GM12878 (cell line): Measurements from ENCODE around the gene NFASC. TPM values are rescaled to one million over a fixed set of nuclear protein-coding genes. Genes with fewer than 3 reads are reported as not detected.

Experiments used
- BCL11A ChIP-seq: IDR thresholded peaks from 2 replicates; pipeline ENCODE4 v1.6.1; 2011; ENCODE audit warnings: low read depth, low read length
- CTCF ChIP-seq, 3 experiments: IDR thresholded peaks in 2 of 3; conservative IDR thresholded peaks in 1 of 3; 2 replicates each; pipeline ENCODE4 v1.5.1; 2011; ENCODE audit warnings: low read depth in 3 of 3, low read length in 3 of 3, mild to moderate bottlenecking in 3 of 3, control low read depth in 2 of 3, moderate library complexity in 2 of 3, inconsistent platforms in 1 of 3, mixed read lengths in 1 of 3; ENCODE audit not compliant: control insufficient read depth in 2 of 3, insufficient read depth in 1 of 3; ENCODE audit errors: extremely low read depth in 1 of 3
- CUX1 ChIP-seq: IDR thresholded peaks from 2 replicates; pipeline ENCODE4 v1.6.1; 2012; ENCODE audit warnings: improper control_type of control experiment, low read depth, low read length; ENCODE audit not compliant: insufficient replicate concordance
- E2F8 ChIP-seq: fragments of 450-650 bp; IDR thresholded peaks from 2 replicates; pipeline ENCODE4 v1.6.1; 2018; ENCODE audit warnings: mild to moderate bottlenecking, low read depth, moderate library complexity; ENCODE audit not compliant: partially characterized antibody
- E4F1 ChIP-seq: fragments of 450-650 bp; IDR thresholded peaks from 2 replicates; pipeline ENCODE4 v1.6.1; 2018; ENCODE audit warnings: borderline replicate concordance, mild to moderate bottlenecking; ENCODE audit not compliant: partially characterized antibody
- NKRF ChIP-seq: fragments of 450-650 bp; conservative IDR thresholded peaks from 2 replicates; pipeline ENCODE4 v1.6.1; 2017; ENCODE audit warnings: mild to moderate bottlenecking, moderate library complexity
- NRF1 ChIP-seq: conservative IDR thresholded peaks from 2 replicates; pipeline ENCODE4 v1.6.1; 2011; ENCODE audit warnings: mild to moderate bottlenecking, low read depth, low read length, improper control_type of control experiment
- POU2F2 ChIP-seq: IDR thresholded peaks from 3 replicates; pipeline ENCODE4 v1.6.1; 2011; ENCODE audit warnings: low read depth, mild to moderate bottlenecking, low read length, borderline replicate concordance
- RAD21 ChIP-seq: IDR thresholded peaks from 2 replicates; pipeline ENCODE4 v1.6.1; 2011; ENCODE audit warnings: mild to moderate bottlenecking, low read depth, low read length, moderate library complexity; ENCODE audit not compliant: insufficient read depth
- SMARCA5 ChIP-seq: fragments of 450-650 bp; IDR thresholded peaks from 2 replicates; pipeline ENCODE4 v1.6.1; 2017; ENCODE audit warnings: mild to moderate bottlenecking
- TAF1 ChIP-seq: IDR thresholded peaks from 2 replicates; pipeline ENCODE4 v1.6.1; 2011; ENCODE audit warnings: mild to moderate bottlenecking, low read depth, low read length, borderline replicate concordance
- TARDBP ChIP-seq: IDR thresholded peaks from 2 replicates; pipeline ENCODE4 v1.6.1; 2016; ENCODE audit warnings: borderline replicate concordance
- YBX1 ChIP-seq: fragments of 450-650 bp; IDR thresholded peaks from 2 replicates; pipeline ENCODE4 v1.6.1; 2016; ENCODE audit warnings: antibody characterized with exemption
- YY1 ChIP-seq: IDR thresholded peaks from 2 replicates; pipeline ENCODE4 v1.6.1; 2011; ENCODE audit warnings: low read depth, mild to moderate bottlenecking, low read length
- polyA plus RNA-seq, 11 experiments: library from polyadenylated mRNA; depleted of rRNA in 4 of 11; unstranded in 6 of 11; stranded (reverse) in 5 of 11; fragments of >200 nt; fragmentation: Nextera tagmentation in 4 of 11; fragmentation: Illumina TruSeq in 1 of 11; extraction: Ambion mirVana in 4 of 11; extraction: Trizol in 1 of 11; gene quantifications; 1 replicate in 1 of 11; 2 replicates in 10 of 11; pipeline versions ENCODE4 v1.2.1 to v1.2.3, GENCODE V29; 2011 to 2016; ENCODE audit warnings: inconsistent platforms in 2 of 11, missing spikeins in 2 of 11, low read depth in 1 of 11
- total RNA-seq, 4 experiments: library from RNA; depleted of rRNA in 3 of 4; stranded (reverse); fragments of >200 nt in 3 of 4; fragmentation: Illumina TruSeq in 1 of 4; extraction: Trizol in 1 of 4; gene quantifications; 2 replicates each; pipeline versions ENCODE4 v1.2.1 to v1.2.3, GENCODE V29; 2013 to 2021

NFASC gene
- total and polyA plus RNA-seq, 10 of the 15 experiments (the other 5 are each of a cell fraction or from before 2014, with no cell fraction given): 0.04 to 0.31 (median 0.12) TPM; not detected in 4

GRCh38 chr1:205061665-205062069 is 191.0 kb downstream of the NFASC start (continued):
- TF ChIP-seq RAD21 (peak; percentile 75), BCL11A (no peak), E4F1 (no peak), NRF1 (no peak), YBX1 (no peak), TARDBP (no peak), NKRF (no peak), TAF1 (no peak), YY1 (peak; percentile 53; the same call in 1 of the 2 replicates), E2F8 (no peak), SMARCA5 (0 out of 2 replicates have a peak, but pooled peaks have one; percentile 2), CUX1 (no peak), POU2F2 (no peak), CTCF (IDR thresholded peaks at IDR 0.05 in 2 of 3, conservative IDR thresholded peaks at IDR 0.05 in 1 of 3; ENCODE audit: control insufficient read depth in 2 of 3, extremely low read depth in 1 of 3, insufficient read depth in 1 of 3, low read depth in 3 of 3, low read length in 3 of 3) (peak; percentile 84 to 93 (median 92); a peak in 5 of 6 replicates)
